ENCODE measurements around the gene TMEM26. TPM values are rescaled to one million over a fixed set of nuclear protein-coding genes. Genes with fewer than 3 reads are reported as not detected.

Gene TMEM26
- total and polyA plus RNA-seq, 3 donors from 2014 or later: 13.0 to 14.9 (median 13.6) TPM

- intact Hi-C loops (cut with DNase I; ENCODE audit: low total_unique reads): no loop called here
- WGBS, 2 donors: 96 to 100% methylated on average over 1 of the region's 1 CpG
- Histone ChIP-seq H3K4me1 (peaks cover 13% of the 10 kb centered on the region), H3K36me3 (ENCODE audit: low read depth, missing control alignments) (no peaks in the 10 kb centered on the region), H3K27me3 (no peaks in the 10 kb centered on the region), H3K4me3 (no peak overlapping the region), H3K9me3 (no peaks in the 10 kb centered on the region), H3K27ac (no peak overlapping the region)
- DNase-seq: no peak
- TF ChIP-seq, protein P1, sequence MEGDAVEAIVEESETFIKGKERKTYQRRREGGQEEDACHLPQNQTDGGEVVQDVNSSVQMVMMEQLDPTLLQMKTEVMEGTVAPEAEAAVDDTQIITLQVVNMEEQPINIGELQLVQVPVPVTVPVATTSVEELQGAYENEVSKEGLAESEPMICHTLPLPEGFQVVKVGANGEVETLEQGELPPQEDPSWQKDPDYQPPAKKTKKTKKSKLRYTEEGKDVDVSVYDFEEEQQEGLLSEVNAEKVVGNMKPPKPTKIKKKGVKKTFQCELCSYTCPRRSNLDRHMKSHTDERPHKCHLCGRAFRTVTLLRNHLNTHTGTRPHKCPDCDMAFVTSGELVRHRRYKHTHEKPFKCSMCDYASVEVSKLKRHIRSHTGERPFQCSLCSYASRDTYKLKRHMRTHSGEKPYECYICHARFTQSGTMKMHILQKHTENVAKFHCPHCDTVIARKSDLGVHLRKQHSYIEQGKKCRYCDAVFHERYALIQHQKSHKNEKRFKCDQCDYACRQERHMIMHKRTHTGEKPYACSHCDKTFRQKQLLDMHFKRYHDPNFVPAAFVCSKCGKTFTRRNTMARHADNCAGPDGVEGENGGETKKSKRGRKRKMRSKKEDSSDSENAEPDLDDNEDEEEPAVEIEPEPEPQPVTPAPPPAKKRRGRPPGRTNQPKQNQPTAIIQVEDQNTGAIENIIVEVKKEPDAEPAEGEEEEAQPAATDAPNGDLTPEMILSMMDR (IDR thresholded peaks at IDR 0.05): no peak
- TF ChIP-seq POLR2A (IDR thresholded peaks at IDR 0.05): no peak
Observed at GRCh38 chr10:61400524-61400923, 52.7 kb downstream of the TMEM26 start.

- intact Hi-C loops (cut with DNase I; ENCODE audit: low total_unique reads): no loop called here
- no peak overlapping the region for H3K27ac ChIP-seq
- H3K4me3 ChIP-seq: no peak overlapping the region
- H3K36me3 ChIP-seq (ENCODE audit: low read depth, missing control alignments): no peaks in the 10 kb centered on the region
- TF ChIP-seq POLR2A (IDR thresholded peaks at IDR 0.05): no peak
- TF ChIP-seq, protein P1 (IDR thresholded peaks at IDR 0.05): no peak
- DNase-seq: no peak
- peaks cover 13% of the 10 kb centered on the region for H3K4me1 ChIP-seq
- H3K27me3 ChIP-seq: no peaks in the 10 kb centered on the region
- no peaks in the 10 kb centered on the region for H3K9me3 ChIP-seq
Observed at GRCh38 chr10:61399406-61399805, 53.8 kb downstream of the TMEM26 start.

DNA sequence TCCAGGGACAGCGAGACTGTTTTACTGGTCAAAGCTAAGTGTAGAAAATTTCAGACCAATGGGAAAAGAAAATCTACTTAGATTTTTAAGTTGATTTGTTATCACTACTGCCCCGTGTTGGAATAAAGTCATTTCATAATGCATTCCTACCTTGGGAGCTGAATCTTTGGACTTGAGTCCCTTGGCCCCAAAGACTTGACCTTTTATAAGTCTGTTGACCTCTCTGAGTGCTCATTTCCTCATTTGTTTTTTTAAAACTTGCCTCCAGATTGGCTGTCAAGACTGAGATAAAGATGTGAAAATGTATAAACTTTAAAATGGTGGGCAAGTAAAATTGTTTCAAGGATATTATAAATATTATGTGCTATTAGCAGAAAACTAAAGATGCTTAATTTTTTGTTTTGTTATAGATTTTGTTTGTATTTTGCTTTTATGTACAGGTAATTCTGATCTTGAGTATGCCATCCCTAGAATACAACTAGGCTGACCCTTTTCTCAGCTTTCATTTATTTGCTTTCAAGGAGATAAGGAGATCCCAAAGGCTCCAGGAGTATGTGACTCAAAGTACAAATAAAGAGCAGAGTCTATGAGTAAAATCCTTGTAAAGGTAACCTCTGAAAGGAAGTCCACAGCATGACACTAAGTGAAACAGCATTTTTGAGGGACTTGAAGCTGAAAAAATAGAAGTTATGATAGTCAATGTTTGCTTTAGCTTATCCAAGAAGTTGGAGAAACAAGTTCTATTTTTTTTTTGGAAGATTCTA, 54.6 kb downstream of the TMEM26 start:
- DNase-seq: no peak
- Histone ChIP-seq H3K27ac (peak overlapping the region in 1 of 2 donors; percentile 29), H3K9me3 (no peaks in the 10 kb centered on the region), H3K36me3 (ENCODE audit: low read depth, missing control alignments) (no peaks in the 10 kb centered on the region), H3K4me1 (peaks cover 13% of the 10 kb centered on the region), H3K27me3 (no peaks in the 10 kb centered on the region), H3K4me3 (no peak overlapping the region)
- TF ChIP-seq, protein P1 (IDR thresholded peaks at IDR 0.05): no peak
- intact Hi-C loops (cut with DNase I; ENCODE audit: low total_unique reads): no loop called here
- 86% methylated on average over 2 of the region's 2 CpGs for WGBS, 2 donors

GRCh38 chr10:61397175-61397986, 55.8 kb downstream of the TMEM26 start:
- Histone ChIP-seq H3K27ac (peak overlapping the region; percentile 21 to 29), H3K9me3 (no peaks in the 10 kb centered on the region), H3K4me3 (peak overlapping the region in 1 of 2 donors; percentile 27), H3K36me3 (ENCODE audit: low read depth, missing control alignments) (no peaks in the 10 kb centered on the region), H3K4me1 (peaks cover 13% of the 10 kb centered on the region), H3K27me3 (no peaks in the 10 kb centered on the region)
- no peak for TF ChIP-seq POLR2A (IDR thresholded peaks at IDR 0.05)
- TF ChIP-seq, protein P1 (IDR thresholded peaks at IDR 0.05): no peak
- intact Hi-C loops (cut with DNase I; ENCODE audit: low total_unique reads): no loop called here
- 32 to 35% methylated on average over 7 of the region's 7 CpGs for WGBS, 2 donors
- DNase-seq: no peak
